ENCODE measurements around the gene CTNNBIP1.

- TF ChIP-seq, protein P1, sequence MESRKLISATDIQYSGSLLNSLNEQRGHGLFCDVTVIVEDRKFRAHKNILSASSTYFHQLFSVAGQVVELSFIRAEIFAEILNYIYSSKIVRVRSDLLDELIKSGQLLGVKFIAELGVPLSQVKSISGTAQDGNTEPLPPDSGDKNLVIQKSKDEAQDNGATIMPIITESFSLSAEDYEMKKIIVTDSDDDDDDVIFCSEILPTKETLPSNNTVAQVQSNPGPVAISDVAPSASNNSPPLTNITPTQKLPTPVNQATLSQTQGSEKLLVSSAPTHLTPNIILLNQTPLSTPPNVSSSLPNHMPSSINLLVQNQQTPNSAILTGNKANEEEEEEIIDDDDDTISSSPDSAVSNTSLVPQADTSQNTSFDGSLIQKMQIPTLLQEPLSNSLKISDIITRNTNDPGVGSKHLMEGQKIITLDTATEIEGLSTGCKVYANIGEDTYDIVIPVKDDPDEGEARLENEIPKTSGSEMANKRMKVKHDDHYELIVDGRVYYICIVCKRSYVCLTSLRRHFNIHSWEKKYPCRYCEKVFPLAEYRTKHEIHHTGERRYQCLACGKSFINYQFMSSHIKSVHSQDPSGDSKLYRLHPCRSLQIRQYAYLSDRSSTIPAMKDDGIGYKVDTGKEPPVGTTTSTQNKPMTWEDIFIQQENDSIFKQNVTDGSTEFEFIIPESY (IDR thresholded peaks at IDR 0.05; ENCODE audit: extremely low read depth, insufficient replicate concordance, low read length) = no peak
- TF ChIP-seq, protein P2, sequence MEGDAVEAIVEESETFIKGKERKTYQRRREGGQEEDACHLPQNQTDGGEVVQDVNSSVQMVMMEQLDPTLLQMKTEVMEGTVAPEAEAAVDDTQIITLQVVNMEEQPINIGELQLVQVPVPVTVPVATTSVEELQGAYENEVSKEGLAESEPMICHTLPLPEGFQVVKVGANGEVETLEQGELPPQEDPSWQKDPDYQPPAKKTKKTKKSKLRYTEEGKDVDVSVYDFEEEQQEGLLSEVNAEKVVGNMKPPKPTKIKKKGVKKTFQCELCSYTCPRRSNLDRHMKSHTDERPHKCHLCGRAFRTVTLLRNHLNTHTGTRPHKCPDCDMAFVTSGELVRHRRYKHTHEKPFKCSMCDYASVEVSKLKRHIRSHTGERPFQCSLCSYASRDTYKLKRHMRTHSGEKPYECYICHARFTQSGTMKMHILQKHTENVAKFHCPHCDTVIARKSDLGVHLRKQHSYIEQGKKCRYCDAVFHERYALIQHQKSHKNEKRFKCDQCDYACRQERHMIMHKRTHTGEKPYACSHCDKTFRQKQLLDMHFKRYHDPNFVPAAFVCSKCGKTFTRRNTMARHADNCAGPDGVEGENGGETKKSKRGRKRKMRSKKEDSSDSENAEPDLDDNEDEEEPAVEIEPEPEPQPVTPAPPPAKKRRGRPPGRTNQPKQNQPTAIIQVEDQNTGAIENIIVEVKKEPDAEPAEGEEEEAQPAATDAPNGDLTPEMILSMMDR (IDR thresholded peaks at IDR 0.05 in 2 of 3, conservative IDR thresholded peaks at IDR 0.05 in 1 of 3; ENCODE audit: borderline replicate concordance in 1 of 3, insufficient read depth in 1 of 3, low read depth in 2 of 3, low read length in 2 of 3) = no peak
- TF ChIP-seq EZH2phosphoT487 (IDR thresholded peaks at IDR 0.05; ENCODE audit: borderline replicate concordance) = no peak
- TF ChIP-seq POLR2AphosphoS5 (IDR thresholded peaks at IDR 0.05; ENCODE audit: low read depth, low read length) = no peak
- TF ChIP-seq TCF7L2 (IDR thresholded peaks at IDR 0.05; ENCODE audit: borderline replicate concordance, extremely low read depth, insufficient read depth, insufficient read length) = no peak
- no peak for TF ChIP-seq SRF (IDR thresholded peaks at IDR 0.05; ENCODE audit: low read depth)
- no peak for TF ChIP-seq ATF3 (IDR thresholded peaks at IDR 0.05)
- no peak for TF ChIP-seq ZFX (IDR thresholded peaks at IDR 0.05)
- TF ChIP-seq RAD21 (IDR thresholded peaks at IDR 0.05; ENCODE audit: low read depth) = no peak
- no peak for TF ChIP-seq CEBPB (IDR thresholded peaks at IDR 0.05; ENCODE audit: low read depth)
- TF ChIP-seq POLR2A (IDR thresholded peaks at IDR 0.05; ENCODE audit: borderline replicate concordance, extremely low read depth, insufficient read depth, insufficient read length) = no peak
- no peak for TF ChIP-seq SIN3A (IDR thresholded peaks at IDR 0.05; ENCODE audit: low read depth)
- no peak for TF ChIP-seq EZH2 (IDR thresholded peaks at IDR 0.05)
- no peak for TF ChIP-seq ZNF274 (IDR thresholded peaks at IDR 0.05; ENCODE audit: low read depth, low read length)
These were observed 36.7 kb downstream of the CTNNBIP1 start for GRCh38 chr1:9873385-9873784.

Measured in HCT116 (cell line).